ENCODE results near the gene SLC52A3. TPM values are rescaled to one million over a fixed set of nuclear protein-coding genes. Genes with fewer than 3 reads are reported as not detected.
A peak's percentile ranks its signal among the peaks of the same experiment; 100 is the strongest.

Gene SLC52A3
- total and polyA plus RNA-seq, 8 donors: 0.46 to 24.0 (median 1.9) TPM

DNA sequence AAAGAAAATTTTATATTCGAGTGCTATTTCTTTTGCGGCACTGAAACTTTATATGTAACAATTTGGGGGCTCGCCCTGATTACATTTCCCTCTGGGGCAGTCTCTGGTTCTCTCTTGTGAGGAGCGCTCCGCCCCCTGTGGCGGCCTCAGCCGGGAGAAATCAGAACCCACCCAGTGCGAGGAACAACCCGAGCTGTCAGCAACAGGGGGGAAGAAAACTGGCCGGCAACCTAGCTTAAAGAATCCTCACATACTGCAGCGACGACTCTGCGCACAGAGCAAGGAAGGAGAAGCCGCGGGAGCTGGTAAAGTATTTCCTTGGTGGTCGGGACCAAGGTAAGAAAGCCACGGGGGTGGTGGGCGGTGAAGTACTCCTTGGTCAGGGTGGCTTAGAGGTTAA is 23.9 kb upstream of the SLC52A3 start:
- H3K9me3 ChIP-seq: peaks cover 0 to 22% (median 18%) of the 10 kb centered on the region in 4 donors
- no peak overlapping the region for H3K27ac ChIP-seq
- no peak overlapping the region for H3K4me3 ChIP-seq
- H3K4me1 ChIP-seq: no peaks in the 10 kb centered on the region
- 92 to 97% (median 95%) methylated on average over 18 of the region's 18 CpGs for WGBS, 5 donors
- H3K36me3 ChIP-seq: no peaks in the 10 kb centered on the region
- no peak for DNase-seq
- H3K27me3 ChIP-seq: peaks cover 0 to 4% (median 0%) of the 10 kb centered on the region in 3 donors
- intact Hi-C loops (cut with DNase I; ENCODE audit: low total_unique reads): no loop called here
- TF ChIP-seq, protein P1, sequence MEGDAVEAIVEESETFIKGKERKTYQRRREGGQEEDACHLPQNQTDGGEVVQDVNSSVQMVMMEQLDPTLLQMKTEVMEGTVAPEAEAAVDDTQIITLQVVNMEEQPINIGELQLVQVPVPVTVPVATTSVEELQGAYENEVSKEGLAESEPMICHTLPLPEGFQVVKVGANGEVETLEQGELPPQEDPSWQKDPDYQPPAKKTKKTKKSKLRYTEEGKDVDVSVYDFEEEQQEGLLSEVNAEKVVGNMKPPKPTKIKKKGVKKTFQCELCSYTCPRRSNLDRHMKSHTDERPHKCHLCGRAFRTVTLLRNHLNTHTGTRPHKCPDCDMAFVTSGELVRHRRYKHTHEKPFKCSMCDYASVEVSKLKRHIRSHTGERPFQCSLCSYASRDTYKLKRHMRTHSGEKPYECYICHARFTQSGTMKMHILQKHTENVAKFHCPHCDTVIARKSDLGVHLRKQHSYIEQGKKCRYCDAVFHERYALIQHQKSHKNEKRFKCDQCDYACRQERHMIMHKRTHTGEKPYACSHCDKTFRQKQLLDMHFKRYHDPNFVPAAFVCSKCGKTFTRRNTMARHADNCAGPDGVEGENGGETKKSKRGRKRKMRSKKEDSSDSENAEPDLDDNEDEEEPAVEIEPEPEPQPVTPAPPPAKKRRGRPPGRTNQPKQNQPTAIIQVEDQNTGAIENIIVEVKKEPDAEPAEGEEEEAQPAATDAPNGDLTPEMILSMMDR (IDR thresholded peaks at IDR 0.05): no peak
- TF ChIP-seq EP300 (IDR thresholded peaks at IDR 0.05) (no peak), POLR2A (IDR thresholded peaks at IDR 0.05) (no peak), POLR2AphosphoS5 (IDR thresholded peaks at IDR 0.05) (no peak)

DNA sequence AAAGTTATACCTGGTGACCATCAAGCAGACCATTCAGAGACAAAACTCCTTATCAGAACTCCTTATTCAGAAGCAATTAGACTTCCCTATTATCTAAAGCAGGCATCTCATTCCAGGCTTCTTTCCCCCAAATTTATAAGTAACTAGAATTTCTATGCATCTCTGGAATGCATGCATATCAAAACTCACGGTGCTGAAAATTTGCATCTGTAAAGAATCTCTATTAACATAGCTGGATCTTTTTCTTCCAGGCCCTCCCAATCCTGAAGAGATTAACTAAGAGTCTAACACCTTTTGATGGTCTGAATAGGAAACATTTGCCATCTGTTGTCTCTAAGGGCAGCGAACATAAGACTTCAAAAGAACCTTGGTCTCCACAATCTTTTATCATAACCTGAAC is 22.8 kb upstream of the SLC52A3 start:
- no peaks in the 10 kb centered on the region for H3K36me3 ChIP-seq
- TF ChIP-seq POLR2AphosphoS5 (IDR thresholded peaks at IDR 0.05): no peak
- TF ChIP-seq POLR2A (IDR thresholded peaks at IDR 0.05): no peak
- TF ChIP-seq EP300 (IDR thresholded peaks at IDR 0.05): no peak
- TF ChIP-seq, protein P1 (IDR thresholded peaks at IDR 0.05): no peak
- no peak for DNase-seq
- peaks cover 0 to 9% (median 0%) of the 10 kb centered on the region in 3 donors for H3K27me3 ChIP-seq
- no peak overlapping the region for H3K4me3 ChIP-seq
- H3K4me1 ChIP-seq: no peaks in the 10 kb centered on the region
- intact Hi-C loops (cut with DNase I; ENCODE audit: low total_unique reads): no loop called here
- WGBS, 5 donors: 49 to 60% (median 53%) methylated on average over 2 of the region's 2 CpGs
- H3K27ac ChIP-seq: no peak overlapping the region
- H3K9me3 ChIP-seq: peaks cover 0 to 22% (median 18%) of the 10 kb centered on the region in 4 donors

DNA sequence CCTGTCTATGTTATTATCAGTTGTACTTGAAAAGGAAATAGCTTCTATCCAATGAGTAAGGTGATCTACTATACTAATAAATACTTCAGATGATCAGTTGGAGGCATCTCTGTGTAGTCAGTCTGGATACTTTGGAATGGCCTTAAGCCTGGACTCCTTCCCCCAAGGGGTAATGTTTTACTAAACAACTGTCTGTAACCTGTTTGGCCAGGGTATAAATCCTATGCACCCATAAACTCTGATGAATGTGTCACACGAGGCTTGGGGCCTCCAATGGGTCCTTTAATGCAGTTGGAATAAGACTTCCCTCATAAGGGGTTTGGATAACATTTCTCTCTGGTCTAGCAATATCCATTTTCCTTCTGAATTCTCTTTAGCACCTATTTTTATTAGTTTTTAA is 19.5 kb upstream of the SLC52A3 start:
- H3K27ac ChIP-seq: no peak overlapping the region
- H3K36me3 ChIP-seq: no peaks in the 10 kb centered on the region
- no peak overlapping the region for H3K4me3 ChIP-seq
- H3K9me3 ChIP-seq: peaks cover 0 to 37% (median 33%) of the 10 kb centered on the region in 4 donors
- DNase-seq: no peak
- TF ChIP-seq EP300 (IDR thresholded peaks at IDR 0.05): no peak
- no peak for TF ChIP-seq POLR2A (IDR thresholded peaks at IDR 0.05)
- TF ChIP-seq, protein P1 (IDR thresholded peaks at IDR 0.05): no peak
- no peak for TF ChIP-seq POLR2AphosphoS5 (IDR thresholded peaks at IDR 0.05)
- H3K4me1 ChIP-seq: no peaks in the 10 kb centered on the region
- intact Hi-C loops (cut with DNase I; ENCODE audit: low total_unique reads): no loop called here
- WGBS, 5 donors: 44 to 50% (median 45%) methylated on average over 1 of the region's 1 CpG
- peaks cover 0 to 9% (median 0%) of the 10 kb centered on the region in 3 donors for H3K27me3 ChIP-seq

DNA sequence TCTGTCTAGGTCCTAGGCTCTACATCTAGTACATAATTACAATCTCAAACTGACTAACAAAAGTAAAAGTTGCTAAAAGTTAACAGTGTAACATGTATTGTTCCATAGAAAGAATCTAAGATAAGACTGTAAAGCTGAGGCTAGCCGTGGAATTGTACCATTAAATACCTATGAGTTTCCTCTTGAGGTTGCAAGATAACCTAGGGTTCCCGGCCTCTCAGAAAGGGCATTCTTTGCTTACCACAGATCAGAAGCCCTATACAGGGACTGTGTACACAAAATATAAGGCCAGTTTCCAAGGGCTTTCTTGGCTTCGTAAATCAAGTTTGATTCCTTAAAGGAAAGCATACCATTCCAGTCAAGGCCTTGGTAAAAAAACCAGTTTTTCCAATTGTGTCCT is 11.5 kb upstream of the SLC52A3 start:
- 22 to 43% (median 32%) methylated on average over 3 of the region's 3 CpGs for WGBS, 5 donors
- H3K4me1 ChIP-seq: peaks cover 0 to 17% (median 8%) of the 10 kb centered on the region in 4 donors
- H3K36me3 ChIP-seq: no peaks in the 10 kb centered on the region
- intact Hi-C loops (cut with DNase I; ENCODE audit: low total_unique reads): no loop called here
- peaks cover 0 to 19% (median 12%) of the 10 kb centered on the region in 4 donors for H3K9me3 ChIP-seq
- H3K27ac ChIP-seq: peak overlapping the region in 4 of 5 donors; percentile 17 to 61 (median 30)
- DNase-seq: peak; percentile 48 to 50
- H3K4me3 ChIP-seq: no peak overlapping the region
- no peaks in the 10 kb centered on the region for H3K27me3 ChIP-seq
- TF ChIP-seq POLR2A (IDR thresholded peaks at IDR 0.05): no peak
- TF ChIP-seq POLR2AphosphoS5 (IDR thresholded peaks at IDR 0.05): peak in 2 of 3 donors; percentile 52 to 56

DNA sequence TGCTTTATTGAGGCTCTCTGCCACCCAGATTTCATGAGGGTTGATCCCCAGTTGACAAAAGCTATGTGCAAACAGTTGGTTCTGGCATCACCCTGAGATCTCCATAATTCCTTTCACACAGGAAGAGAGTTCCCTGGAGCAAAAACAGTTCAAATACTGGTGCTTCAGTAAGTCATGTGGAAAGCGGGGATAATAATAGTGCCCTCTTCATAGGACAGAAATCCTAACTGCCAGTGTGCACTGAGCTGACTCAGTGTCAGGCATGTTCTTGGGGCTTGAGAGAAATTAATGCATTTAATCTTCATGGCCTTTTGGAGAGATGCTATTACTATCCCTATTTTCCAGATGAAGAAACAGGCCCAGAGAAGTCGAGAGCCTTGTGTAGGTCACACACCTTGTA is 7.9 kb upstream of the SLC52A3 start:
- DNase-seq: no peak
- WGBS, 5 donors: 64 to 85% (median 71%) methylated on average over 2 of the region's 2 CpGs
- H3K27ac ChIP-seq: peak overlapping the region in 3 of 5 donors; percentile 42 to 51 (median 44)
- no peaks in the 10 kb centered on the region for H3K27me3 ChIP-seq
- H3K9me3 ChIP-seq: no peaks in the 10 kb centered on the region
- TF ChIP-seq, protein P1 (IDR thresholded peaks at IDR 0.05): no peak
- no peak for TF ChIP-seq POLR2A (IDR thresholded peaks at IDR 0.05)
- no peak for TF ChIP-seq POLR2AphosphoS5 (IDR thresholded peaks at IDR 0.05)
- H3K4me1 ChIP-seq: peaks cover 0 to 17% (median 8%) of the 10 kb centered on the region in 4 donors
- no peaks in the 10 kb centered on the region for H3K36me3 ChIP-seq
- intact Hi-C loops (cut with DNase I; ENCODE audit: low total_unique reads): no loop called here
- no peak overlapping the region for H3K4me3 ChIP-seq

All from stomach (tissue), 9 donors.